ENCODE measurements around the gene MFGE8.

DNA sequence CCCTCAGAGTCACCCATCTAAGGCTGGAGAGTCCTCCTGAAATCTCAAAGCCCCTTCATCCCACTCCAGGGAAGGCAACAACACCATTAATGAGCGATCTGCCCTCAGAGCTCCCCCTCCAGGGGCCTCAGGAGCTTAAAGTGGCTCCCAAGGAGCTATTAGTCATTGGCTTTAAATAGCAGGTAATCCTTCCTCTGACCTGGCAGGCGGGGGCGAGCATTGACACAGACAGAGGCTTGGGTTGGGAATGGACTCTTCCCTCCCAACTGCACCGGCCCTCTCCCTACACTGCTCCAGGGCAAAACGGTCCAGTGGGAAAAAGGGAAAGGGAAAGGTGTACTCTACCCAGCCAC lies 1.4 kb downstream of the MFGE8 start:
- TF ChIP-seq, protein P1, sequence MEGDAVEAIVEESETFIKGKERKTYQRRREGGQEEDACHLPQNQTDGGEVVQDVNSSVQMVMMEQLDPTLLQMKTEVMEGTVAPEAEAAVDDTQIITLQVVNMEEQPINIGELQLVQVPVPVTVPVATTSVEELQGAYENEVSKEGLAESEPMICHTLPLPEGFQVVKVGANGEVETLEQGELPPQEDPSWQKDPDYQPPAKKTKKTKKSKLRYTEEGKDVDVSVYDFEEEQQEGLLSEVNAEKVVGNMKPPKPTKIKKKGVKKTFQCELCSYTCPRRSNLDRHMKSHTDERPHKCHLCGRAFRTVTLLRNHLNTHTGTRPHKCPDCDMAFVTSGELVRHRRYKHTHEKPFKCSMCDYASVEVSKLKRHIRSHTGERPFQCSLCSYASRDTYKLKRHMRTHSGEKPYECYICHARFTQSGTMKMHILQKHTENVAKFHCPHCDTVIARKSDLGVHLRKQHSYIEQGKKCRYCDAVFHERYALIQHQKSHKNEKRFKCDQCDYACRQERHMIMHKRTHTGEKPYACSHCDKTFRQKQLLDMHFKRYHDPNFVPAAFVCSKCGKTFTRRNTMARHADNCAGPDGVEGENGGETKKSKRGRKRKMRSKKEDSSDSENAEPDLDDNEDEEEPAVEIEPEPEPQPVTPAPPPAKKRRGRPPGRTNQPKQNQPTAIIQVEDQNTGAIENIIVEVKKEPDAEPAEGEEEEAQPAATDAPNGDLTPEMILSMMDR (IDR thresholded peaks at IDR 0.05), result no peak
- TF ChIP-seq POLR2A (IDR thresholded peaks at IDR 0.05), result no peak

Data from adrenal gland (tissue), 5 donors.